HG03135 (cell line): ENCODE results near the gene RFK.

Experiments
- ATAC-seq: cut with Tn5 transposase; IDR thresholded peaks from one replicate; pipeline ENCODE4 v1.9.1; 2021; ENCODE audit warnings: mild to moderate bottlenecking, moderate library complexity; ENCODE audit not compliant: unreplicated experiment

RFK gene

DNA sequence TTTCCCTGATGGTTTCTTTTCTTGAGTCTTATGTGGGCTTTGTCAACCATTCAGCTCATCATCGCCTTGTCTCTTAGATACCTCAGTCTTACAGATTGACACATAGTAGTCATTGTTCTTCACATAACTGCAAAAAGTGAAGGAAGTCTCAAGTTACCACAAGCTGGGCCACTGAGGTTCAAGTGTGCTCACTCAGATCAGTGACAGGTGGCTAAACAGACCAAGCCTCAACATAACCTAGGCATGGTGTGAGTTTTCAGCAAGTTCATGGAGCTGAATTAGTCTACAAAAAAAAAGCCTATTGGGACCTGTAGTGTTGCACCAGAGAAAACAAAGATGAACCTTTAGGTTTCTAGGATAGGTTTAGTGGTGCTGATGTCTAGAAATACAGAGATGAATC, 58.2 kb downstream of the RFK start:
- ATAC-seq, result no peak
